IPS-18a (cell line): ENCODE data around the gene CCDC141.

Source experiments
- H3K27ac ChIP-seq: one replicate; pipeline ENCODE4 v1.5.1; 2013; ENCODE audit warnings: low read length
- H3K27me3 ChIP-seq: one replicate; pipeline ENCODE4 v1.6.1; 2013; ENCODE audit warnings: mild to moderate bottlenecking, low read length; ENCODE audit not compliant: control insufficient read depth, insufficient read depth
- H3K36me3 ChIP-seq: one replicate; pipeline ENCODE4 v1.6.1; 2013; ENCODE audit warnings: low read depth, low read length; ENCODE audit not compliant: control insufficient read depth
- H3K4me1 ChIP-seq: one replicate; pipeline ENCODE4 v1.6.1; 2013; ENCODE audit warnings: low read depth, low read length; ENCODE audit not compliant: control insufficient read depth
- H3K4me3 ChIP-seq: one replicate; pipeline ENCODE4 v1.5.1; 2013; ENCODE audit warnings: low read length
- H3K9ac ChIP-seq: one replicate; pipeline ENCODE4 v1.6.1; 2013; ENCODE audit warnings: mild to moderate bottlenecking, low read length, moderate library complexity
- H3K9me3 ChIP-seq: one replicate; pipeline ENCODE4 v1.6.1; 2013; ENCODE audit warnings: low read depth, low read length; ENCODE audit not compliant: control insufficient read depth

The CCDC141 gene

GRCh38 chr2:178830451-178830850, 219.5 kb downstream of the CCDC141 start:
- no peaks in the 10 kb centered on the region for H3K36me3 ChIP-seq
- no peak overlapping the region for H3K4me3 ChIP-seq
- H3K9me3 ChIP-seq: no peaks in the 10 kb centered on the region
- no peaks in the 10 kb centered on the region for H3K4me1 ChIP-seq
- no peaks in the 10 kb centered on the region for H3K27me3 ChIP-seq
- H3K9ac ChIP-seq: no peak overlapping the region
- no peak overlapping the region for H3K27ac ChIP-seq

- H3K9me3 ChIP-seq: no peaks in the 10 kb centered on the region
- H3K36me3 ChIP-seq: no peaks in the 10 kb centered on the region
- H3K27me3 ChIP-seq: no peaks in the 10 kb centered on the region
- no peak overlapping the region for H3K9ac ChIP-seq
- H3K4me1 ChIP-seq: no peaks in the 10 kb centered on the region
- H3K4me3 ChIP-seq: no peak overlapping the region
- H3K27ac ChIP-seq: no peak overlapping the region
Observed at GRCh38 chr2:178829981-178830380, 220.0 kb downstream of the CCDC141 start.

GRCh38 chr2:178829299-178829960, 220.5 kb downstream of the CCDC141 start:
- no peak overlapping the region for H3K9ac ChIP-seq
- H3K9me3 ChIP-seq: no peaks in the 10 kb centered on the region
- no peaks in the 10 kb centered on the region for H3K27me3 ChIP-seq
- H3K27ac ChIP-seq: no peak overlapping the region
- no peaks in the 10 kb centered on the region for H3K4me1 ChIP-seq
- H3K4me3 ChIP-seq: no peak overlapping the region
- H3K36me3 ChIP-seq: no peaks in the 10 kb centered on the region

GRCh38 chr2:178828486-178828881, 221.5 kb downstream of the CCDC141 start:
- H3K36me3 ChIP-seq: no peaks in the 10 kb centered on the region
- H3K27me3 ChIP-seq: no peaks in the 10 kb centered on the region
- H3K4me3 ChIP-seq: no peak overlapping the region
- no peak overlapping the region for H3K27ac ChIP-seq
- no peaks in the 10 kb centered on the region for H3K4me1 ChIP-seq
- H3K9ac ChIP-seq: no peak overlapping the region
- H3K9me3 ChIP-seq: no peaks in the 10 kb centered on the region

GRCh38 chr2:178827739-178828485, 222.0 kb downstream of the CCDC141 start:
- Histone ChIP-seq H3K36me3 (no peaks in the 10 kb centered on the region), H3K9ac (no peak overlapping the region), H3K4me3 (no peak overlapping the region), H3K27me3 (no peaks in the 10 kb centered on the region), H3K4me1 (no peaks in the 10 kb centered on the region), H3K27ac (no peak overlapping the region), H3K9me3 (no peaks in the 10 kb centered on the region)

GRCh38 chr2:178827111-178827510, 222.8 kb downstream of the CCDC141 start:
- no peaks in the 10 kb centered on the region for H3K27me3 ChIP-seq
- no peaks in the 10 kb centered on the region for H3K36me3 ChIP-seq
- no peak overlapping the region for H3K4me3 ChIP-seq
- H3K9ac ChIP-seq: no peak overlapping the region
- H3K27ac ChIP-seq: no peak overlapping the region
- H3K4me1 ChIP-seq: no peaks in the 10 kb centered on the region
- no peaks in the 10 kb centered on the region for H3K9me3 ChIP-seq

- Histone ChIP-seq H3K4me1 (no peaks in the 10 kb centered on the region), H3K9me3 (no peaks in the 10 kb centered on the region), H3K27ac (no peak overlapping the region), H3K9ac (no peak overlapping the region), H3K36me3 (no peaks in the 10 kb centered on the region), H3K4me3 (no peak overlapping the region), H3K27me3 (no peaks in the 10 kb centered on the region)
Observed at GRCh38 chr2:178825183-178825582, 224.8 kb downstream of the CCDC141 start.

- Histone ChIP-seq H3K9ac (no peak overlapping the region), H3K4me3 (no peak overlapping the region)
Observed at GRCh38 chr2:178824181-178824580, 225.8 kb downstream of the CCDC141 start.

GRCh38 chr2:178819992-178820391, 229.9 kb downstream of the CCDC141 start:
- Histone ChIP-seq H3K27ac (no peak overlapping the region), H3K9me3 (no peaks in the 10 kb centered on the region), H3K9ac (no peak overlapping the region), H3K4me3 (no peak overlapping the region), H3K27me3 (no peaks in the 10 kb centered on the region), H3K36me3 (no peaks in the 10 kb centered on the region), H3K4me1 (no peaks in the 10 kb centered on the region)

More at GRCh38 chr2:178824181-178824580, 225.8 kb downstream of the CCDC141 start:
- no peaks in the 10 kb centered on the region for H3K4me1 ChIP-seq
- no peaks in the 10 kb centered on the region for H3K36me3 ChIP-seq
- H3K9me3 ChIP-seq: no peaks in the 10 kb centered on the region
- H3K27me3 ChIP-seq: no peaks in the 10 kb centered on the region
- H3K27ac ChIP-seq: no peak overlapping the region

- Histone ChIP-seq H3K27ac (no peak overlapping the region), H3K4me3 (no peak overlapping the region), H3K9me3 (no peaks in the 10 kb centered on the region), H3K36me3 (no peaks in the 10 kb centered on the region), H3K4me1 (no peaks in the 10 kb centered on the region), H3K9ac (no peak overlapping the region), H3K27me3 (no peaks in the 10 kb centered on the region)
Observed at GRCh38 chr2:178819147-178819875, 230.6 kb downstream of the CCDC141 start.

GRCh38 chr2:178811901-178812300, 238.0 kb downstream of the CCDC141 start:
- no peaks in the 10 kb centered on the region for H3K27me3 ChIP-seq
- H3K36me3 ChIP-seq: no peaks in the 10 kb centered on the region
- H3K27ac ChIP-seq: no peak overlapping the region
- H3K4me1 ChIP-seq: no peaks in the 10 kb centered on the region
- H3K4me3 ChIP-seq: no peak overlapping the region
- H3K9ac ChIP-seq: no peak overlapping the region
- H3K9me3 ChIP-seq: no peaks in the 10 kb centered on the region
